ENCODE results near the gene SH3BP5L. TPM values are rescaled to one million over a fixed set of nuclear protein-coding genes. Genes with fewer than 3 reads are reported as not detected.
A peak's percentile ranks its signal among the peaks of the same experiment; 100 is the strongest.

The SH3BP5L gene
- total and polyA plus RNA-seq, 2 of the 13 experiments (the other 11 are each of a cell fraction or from before 2014, with no cell fraction given), result 10.3 to 14.9 TPM

- TF ChIP-seq ELF3 (CRISPR knock-in tag; IDR thresholded peaks at IDR 0.05), result no peak
- 0 out of 2 replicates have a peak, but pooled peaks have one; percentile 84 for TF ChIP-seq TERF1 (CRISPR knock-in tag; IDR thresholded peaks at IDR 0.05)
- no peak for TF ChIP-seq ZNF775 (CRISPR knock-in tag; IDR thresholded peaks at IDR 0.05; ENCODE audit: borderline replicate concordance)
- no peak for TF ChIP-seq SP140L (CRISPR knock-in tag; IDR thresholded peaks at IDR 0.05; ENCODE audit: borderline replicate concordance)
- TF ChIP-seq E2F5 (CRISPR knock-in tag; conservative IDR thresholded peaks at IDR 0.05), result no peak
- peak in 1 of 2 experiments; percentile 28; a peak in 1 of 4 replicates for TF ChIP-seq NR2F1 (CRISPR knock-in tag; IDR thresholded peaks at IDR 0.05)
- TF ChIP-seq ZBTB8A (CRISPR knock-in tag; IDR thresholded peaks at IDR 0.05; ENCODE audit: borderline replicate concordance, low read depth), result no peak
- TF ChIP-seq NFYC (CRISPR knock-in tag; IDR thresholded peaks at IDR 0.05), result peak; percentile 84
- peak; percentile 84 for TF ChIP-seq ZNF275 (CRISPR knock-in tag; IDR thresholded peaks at IDR 0.05; ENCODE audit: borderline replicate concordance)
- peak; percentile 74 for TF ChIP-seq HOXA3 (CRISPR knock-in tag; IDR thresholded peaks at IDR 0.05)
- no peak; the same call in 1 of the 2 replicates for TF ChIP-seq THAP8 (CRISPR knock-in tag; IDR thresholded peaks at IDR 0.05; ENCODE audit: borderline replicate concordance)
- TF ChIP-seq DRAP1 (CRISPR knock-in tag; IDR thresholded peaks at IDR 0.05), result no peak
- peak; percentile 55; the same call in 1 of the 2 replicates for TF ChIP-seq ZMYM4 (CRISPR knock-in tag; IDR thresholded peaks at IDR 0.05)
- TF ChIP-seq ZNF224 (CRISPR knock-in tag; IDR thresholded peaks at IDR 0.05), result no peak
- peak; percentile 45; the same call in 1 of the 2 replicates for TF ChIP-seq ZNF414 (CRISPR knock-in tag; IDR thresholded peaks at IDR 0.05)
- TF ChIP-seq ZNF234 (CRISPR knock-in tag; conservative IDR thresholded peaks at IDR 0.05), result no peak
- TF ChIP-seq ATF2 (CRISPR knock-in tag; IDR thresholded peaks at IDR 0.05), result peak; percentile 47; the same call in 1 of the 2 replicates
- peak; percentile 4; the same call in 1 of the 2 replicates for TF ChIP-seq TARDBP (CRISPR knock-in tag; IDR thresholded peaks at IDR 0.05)
- 0 out of 2 replicates have a peak, but pooled peaks have one; percentile 45 for TF ChIP-seq ZNF546 (CRISPR knock-in tag; conservative IDR thresholded peaks at IDR 0.05)
- peak; percentile 26; the same call in 1 of the 2 replicates for TF ChIP-seq ZNF34 (CRISPR knock-in tag; IDR thresholded peaks at IDR 0.05; ENCODE audit: borderline replicate concordance)
- no peak for TF ChIP-seq CREBL2 (CRISPR knock-in tag; IDR thresholded peaks at IDR 0.05; ENCODE audit: borderline replicate concordance)
Observed at GRCh38 chr1:248838357-248839167, 12.8 kb upstream of the SH3BP5L start (continued).
